Smooth muscle cell (in vitro differentiated cells): ENCODE data around the gene PYGB. TPM values are rescaled to one million over a fixed set of nuclear protein-coding genes. Genes with fewer than 3 reads are reported as not detected.
A peak's percentile ranks its signal among the peaks of the same experiment; 100 is the strongest.

Source experiments
- DNase-seq: peaks from one replicate; lab custom pipeline; 2025; ENCODE audit not compliant: unreplicated experiment; lab: John Stamatoyannopoulos, UW
- H2AFZ ChIP-seq: fragments of 200-600 bp; sonication (generic); 2 replicates; pipeline ENCODE4 v1.6.0; 2016; ENCODE audit warnings: antibody characterized with exemption, low read depth, mild to moderate bottlenecking
- H3F3A ChIP-seq: fragments of 200-600 bp; sonication (generic); 2 replicates; pipeline ENCODE4 v1.6.0; 2017; ENCODE audit warnings: antibody characterized with exemption, low read depth
- H3K27ac ChIP-seq: fragments of 200-600 bp; sonication (generic); 2 replicates; pipeline ENCODE4 v1.5.1; 2016; ENCODE audit warnings: low read depth, mild to moderate bottlenecking
- H3K27me3 ChIP-seq: fragments of 200-600 bp; sonication (generic); 2 replicates; pipeline ENCODE4 v1.6.1; 2016; ENCODE audit warnings: low read depth, mild to moderate bottlenecking
- H3K36me3 ChIP-seq: fragments of 200-600 bp; sonication (generic); 2 replicates; pipeline ENCODE4 v1.5.1; 2016; ENCODE audit warnings: low read depth
- H3K4me1 ChIP-seq: fragments of 200-600 bp; sonication (generic); 2 replicates; pipeline ENCODE4 v1.5.1; 2016; ENCODE audit warnings: low read depth
- H3K4me2 ChIP-seq: fragments of 200-600 bp; sonication (generic); 2 replicates; pipeline ENCODE4 v1.6.0; 2016; ENCODE audit warnings: mild to moderate bottlenecking
- H3K4me3 ChIP-seq: fragments of 200-600 bp; sonication (generic); 2 replicates; pipeline ENCODE4 v1.5.1; 2016; ENCODE audit warnings: mild to moderate bottlenecking
- H3K79me2 ChIP-seq: fragments of 200-600 bp; sonication (generic); 2 replicates; pipeline ENCODE4 v1.6.0; 2016; ENCODE audit warnings: low read depth, mild to moderate bottlenecking
- H3K9ac ChIP-seq: fragments of 200-600 bp; sonication (generic); 2 replicates; pipeline ENCODE4 v1.6.0; 2016; ENCODE audit warnings: low read depth
- H3K9me3 ChIP-seq: fragments of 200-600 bp; sonication (generic); replicated peaks from 2 replicates; pipeline ENCODE4 v1.5.1; 2016; ENCODE audit warnings: low read depth
- H4K20me1 ChIP-seq: fragments of 200-600 bp; sonication (generic); 2 replicates; pipeline ENCODE4 v1.6.0; 2016; ENCODE audit warnings: low read depth
- WGBS: methylation state at CpG from one replicate; pipeline ENCODE4 v1.1.7; 2016; ENCODE audit warnings: low lambda C conversion rate; 5-methylcytosine and 5-hydroxymethylcytosine counted together
- polyA plus RNA-seq: library from polyadenylated mRNA; unstranded; fragments of >200 nt; fragmentation: Nextera tagmentation; extraction: Ambion mirVana; gene quantifications from 2 replicates; pipeline ENCODE4 v1.2.1, GENCODE V29; 2016
- total RNA-seq: library from RNA; depleted of rRNA; stranded (reverse); fragments of >200 nt; gene quantifications from 2 replicates; pipeline ENCODE4 v1.2.3, GENCODE V29; 2014
- TF ChIP-seq, protein P1 (sequence below): fragments of 200-600 bp; sonication (generic); IDR thresholded peaks from 2 replicates; pipeline ENCODE4 v1.5.1; 2017; ENCODE audit warnings: borderline replicate concordance, mild to moderate bottlenecking, antibody characterized with exemption; ENCODE audit not compliant: insufficient read depth, poor library complexity, severe bottlenecking

PYGB gene
- total and polyA plus RNA-seq, 2 experiments from 2014 or later, result 31.8 to 39.4 TPM

DNA sequence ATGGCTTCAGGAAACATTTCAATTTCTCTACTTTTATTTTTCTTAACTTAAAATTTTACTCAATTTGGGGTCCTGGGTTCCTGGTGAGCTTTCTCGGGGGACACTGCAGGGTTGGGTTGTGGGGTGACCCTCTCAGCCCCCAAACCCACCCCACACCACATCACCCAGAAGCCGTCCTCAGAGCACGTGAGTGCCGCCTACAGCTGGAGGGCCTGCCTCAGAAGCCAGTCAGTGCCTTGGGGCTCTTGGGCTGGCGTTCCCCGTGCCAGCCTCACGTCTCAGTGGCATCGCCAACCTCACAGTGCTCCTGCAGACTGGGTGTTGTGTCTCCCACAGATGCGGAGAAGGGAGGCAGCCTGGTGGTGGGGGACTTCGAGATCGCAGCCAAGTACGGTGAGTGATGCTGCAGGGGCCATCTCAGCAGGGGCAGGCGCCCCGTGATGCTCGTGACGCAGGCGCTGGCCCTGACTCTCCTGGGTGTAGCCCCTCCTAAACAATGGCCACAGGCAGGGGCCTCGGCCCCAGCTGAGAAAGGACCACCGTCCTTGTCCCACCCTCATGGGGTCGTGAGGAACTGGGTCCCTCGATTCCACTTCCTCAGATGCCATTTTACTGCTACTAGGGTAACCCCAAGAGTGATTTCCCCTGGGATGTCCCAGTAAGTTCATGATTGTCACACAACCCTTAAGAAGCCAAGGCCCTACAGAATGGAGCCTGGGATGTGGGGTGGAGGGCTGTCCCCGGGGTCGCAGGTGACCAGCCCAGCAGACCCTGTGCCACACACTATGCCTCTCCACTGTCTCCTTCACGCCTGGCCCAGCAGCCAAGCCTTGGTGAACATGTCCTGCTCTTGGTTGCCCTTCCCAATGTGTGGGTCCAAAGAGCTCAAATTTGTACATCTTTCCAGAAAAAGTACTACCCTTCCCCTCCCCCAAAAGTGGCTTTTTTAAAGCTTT, 23.8 kb upstream of the PYGB start:
- Histone ChIP-seq H3K4me3 (no peak overlapping the region), H2AFZ (no peak overlapping the region), H3K36me3 (no peaks in the 10 kb centered on the region), H3K79me2 (no peaks in the 10 kb centered on the region), H3K4me2 (peak overlapping the region; percentile 44), H3K27me3 (no peaks in the 10 kb centered on the region), H3F3A (no peaks in the 10 kb centered on the region), H4K20me1 (no peaks in the 10 kb centered on the region), H3K27ac (peak overlapping the region; percentile 85), H3K4me1 (peaks cover 22% of the 10 kb centered on the region), H3K9me3 (no peaks in the 10 kb centered on the region), H3K9ac (peak overlapping the region; percentile 51)
- no peak for DNase-seq
- TF ChIP-seq, protein P1, sequence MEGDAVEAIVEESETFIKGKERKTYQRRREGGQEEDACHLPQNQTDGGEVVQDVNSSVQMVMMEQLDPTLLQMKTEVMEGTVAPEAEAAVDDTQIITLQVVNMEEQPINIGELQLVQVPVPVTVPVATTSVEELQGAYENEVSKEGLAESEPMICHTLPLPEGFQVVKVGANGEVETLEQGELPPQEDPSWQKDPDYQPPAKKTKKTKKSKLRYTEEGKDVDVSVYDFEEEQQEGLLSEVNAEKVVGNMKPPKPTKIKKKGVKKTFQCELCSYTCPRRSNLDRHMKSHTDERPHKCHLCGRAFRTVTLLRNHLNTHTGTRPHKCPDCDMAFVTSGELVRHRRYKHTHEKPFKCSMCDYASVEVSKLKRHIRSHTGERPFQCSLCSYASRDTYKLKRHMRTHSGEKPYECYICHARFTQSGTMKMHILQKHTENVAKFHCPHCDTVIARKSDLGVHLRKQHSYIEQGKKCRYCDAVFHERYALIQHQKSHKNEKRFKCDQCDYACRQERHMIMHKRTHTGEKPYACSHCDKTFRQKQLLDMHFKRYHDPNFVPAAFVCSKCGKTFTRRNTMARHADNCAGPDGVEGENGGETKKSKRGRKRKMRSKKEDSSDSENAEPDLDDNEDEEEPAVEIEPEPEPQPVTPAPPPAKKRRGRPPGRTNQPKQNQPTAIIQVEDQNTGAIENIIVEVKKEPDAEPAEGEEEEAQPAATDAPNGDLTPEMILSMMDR, result no peak
- 94% methylated on average over 24 of the region's 24 CpGs for WGBS

DNA sequence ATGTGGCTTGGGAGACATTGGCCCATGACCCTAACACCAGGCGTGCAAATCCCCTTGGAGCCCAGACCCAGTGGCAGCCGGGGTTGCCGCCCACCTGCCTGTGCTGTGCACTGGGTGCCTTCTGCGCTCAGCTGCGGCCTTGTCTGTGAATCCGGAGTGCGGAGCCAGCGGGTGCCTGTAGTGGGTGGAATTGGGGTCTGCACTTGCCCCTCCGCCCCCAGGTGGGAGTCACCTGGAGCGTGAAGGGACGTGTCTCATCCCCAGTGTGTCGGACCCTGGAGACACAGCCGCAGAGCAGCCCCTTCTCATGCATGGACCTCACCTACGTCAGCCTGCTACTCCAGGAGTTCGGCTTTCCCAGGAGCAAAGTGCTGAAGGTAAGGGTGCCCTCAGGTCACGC, 22.9 kb upstream of the PYGB start:
- H3K4me1 ChIP-seq, result peaks cover 22% of the 10 kb centered on the region
- no peak for DNase-seq
- TF ChIP-seq, protein P1, result no peak
- H3K4me3 ChIP-seq, result no peak overlapping the region
- H3K27me3 ChIP-seq, result no peaks in the 10 kb centered on the region
- H3K27ac ChIP-seq, result no peak overlapping the region
- H3K9me3 ChIP-seq, result no peaks in the 10 kb centered on the region
- no peaks in the 10 kb centered on the region for H3F3A ChIP-seq
- H2AFZ ChIP-seq, result no peak overlapping the region
- no peaks in the 10 kb centered on the region for H3K36me3 ChIP-seq
- WGBS, result 97% methylated on average over 16 of the region's 16 CpGs
- no peak overlapping the region for H3K4me2 ChIP-seq
- H3K79me2 ChIP-seq, result no peaks in the 10 kb centered on the region
- no peaks in the 10 kb centered on the region for H4K20me1 ChIP-seq
- no peak overlapping the region for H3K9ac ChIP-seq

DNA sequence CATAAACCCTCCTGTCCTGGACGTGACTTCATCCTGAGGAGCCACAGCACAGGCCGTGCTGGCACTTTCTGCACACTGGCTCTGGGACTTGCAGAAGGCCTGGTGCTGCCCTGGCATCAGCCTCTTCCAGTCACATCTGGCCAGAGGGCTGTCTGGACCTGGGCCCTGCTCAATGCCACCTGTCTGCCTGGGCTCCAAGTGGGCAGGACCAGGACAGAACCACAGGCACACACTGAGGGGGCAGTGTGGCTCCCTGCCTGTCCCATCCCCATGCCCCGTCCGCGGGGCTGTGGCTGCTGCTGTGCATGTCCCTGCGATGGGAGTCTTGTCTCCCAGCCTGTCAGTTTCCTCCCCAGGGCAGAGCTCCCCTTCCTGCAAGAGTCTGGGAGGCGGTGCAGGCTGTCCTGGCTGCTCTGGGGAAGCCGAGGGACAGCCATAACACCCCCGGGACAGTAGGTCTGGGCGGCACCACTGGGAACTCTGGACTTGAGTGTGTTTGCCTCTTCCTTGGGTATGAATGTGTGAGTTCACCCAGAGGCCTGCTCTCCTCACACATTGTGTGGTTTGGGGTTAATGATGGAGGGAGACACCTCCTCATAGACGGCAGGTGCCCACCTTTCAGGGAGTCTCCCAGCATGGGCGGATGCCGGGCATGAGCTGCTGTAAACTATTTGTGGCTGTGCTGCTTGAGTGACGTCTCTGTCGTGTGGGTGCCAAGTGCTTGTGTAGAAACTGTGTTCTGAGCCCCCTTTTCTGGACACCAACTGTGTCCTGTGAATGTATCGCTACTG, 22.0 kb upstream of the PYGB start:
- Histone ChIP-seq H3K4me2 (no peak overlapping the region), H2AFZ (no peak overlapping the region), H3K79me2 (no peaks in the 10 kb centered on the region), H3K36me3 (no peaks in the 10 kb centered on the region), H4K20me1 (no peaks in the 10 kb centered on the region), H3K4me3 (no peak overlapping the region), H3F3A (no peaks in the 10 kb centered on the region), H3K9me3 (no peaks in the 10 kb centered on the region), H3K9ac (no peak overlapping the region), H3K27ac (no peak overlapping the region), H3K27me3 (no peaks in the 10 kb centered on the region), H3K4me1 (peaks cover 22% of the 10 kb centered on the region)
- no peak for DNase-seq
- WGBS, result 95% methylated on average over 16 of the region's 16 CpGs
- TF ChIP-seq, protein P1, result no peak
